Putamen (tissue), 1 donor: ENCODE measurements around the gene DESI1.
"Not testable (repeated sequence)": the region's sequence is repeated elsewhere in the genome, so short reads cannot be mapped to it uniquely, and the experiment has no call there.

Source experiments
- DNase-seq: peaks from one replicate; pipeline ENCODE4 v3.0.0-alpha.2; 2016; ENCODE audit warnings: low spot score

Gene DESI1

GRCh38 chr22:41620589-41621098, at the start of gene DESI1:
Gene DESI1 (minus strand): TSS chr22:41621043. CDS start chr22:41620839, 204 bp downstream.
- no peak for DNase-seq

DNA sequence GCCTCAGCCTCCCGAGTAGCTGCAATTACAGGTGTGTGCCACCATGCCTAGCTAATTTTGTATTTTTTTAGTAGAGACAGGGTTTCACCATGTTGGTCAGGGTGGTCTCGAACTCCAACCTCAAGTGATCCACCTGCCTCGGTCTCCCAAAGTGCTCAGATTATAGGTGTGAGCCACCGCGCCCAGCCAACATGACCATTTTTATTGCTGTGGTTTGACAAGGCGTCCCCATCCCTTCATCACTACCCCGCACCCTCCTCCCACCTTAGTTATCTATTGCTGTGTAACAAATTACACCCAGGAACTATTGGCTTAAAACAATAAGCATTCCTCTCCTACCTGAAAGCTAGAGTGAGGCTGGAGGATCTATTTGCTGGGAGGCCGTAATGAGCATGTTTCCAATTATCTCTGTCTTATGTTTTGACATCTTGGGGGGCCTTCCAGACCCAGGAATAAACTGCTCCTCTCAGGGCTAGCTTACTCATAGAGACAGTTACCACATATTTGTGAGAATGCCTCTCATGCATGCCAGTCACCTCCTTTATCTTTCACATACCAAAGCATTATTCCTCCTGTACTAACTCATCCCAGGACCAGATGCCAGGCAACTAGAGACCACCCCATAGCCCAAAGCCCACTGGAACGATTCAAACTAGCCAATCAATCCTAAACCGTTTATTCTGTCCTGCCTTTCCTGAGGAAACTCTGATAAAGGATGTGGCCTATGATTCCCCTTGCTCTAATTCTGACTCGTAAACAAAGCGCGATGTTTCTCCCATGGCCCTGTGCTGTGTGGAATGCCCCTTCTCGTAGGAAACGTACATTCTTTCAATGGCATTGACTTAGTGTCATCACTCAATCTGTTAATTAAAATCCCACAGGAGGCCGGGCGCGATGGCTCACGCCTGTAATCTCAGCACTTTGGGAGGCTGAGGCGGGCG, 48.4 kb upstream of the DESI1 start:
- DNase-seq = no peak

- no peak for DNase-seq
Observed at GRCh38 chr22:41664951-41665350, 44.1 kb upstream of the DESI1 start.

GRCh38 chr22:41664490-41664889, 43.6 kb upstream of the DESI1 start:
- no peak for DNase-seq

DNA sequence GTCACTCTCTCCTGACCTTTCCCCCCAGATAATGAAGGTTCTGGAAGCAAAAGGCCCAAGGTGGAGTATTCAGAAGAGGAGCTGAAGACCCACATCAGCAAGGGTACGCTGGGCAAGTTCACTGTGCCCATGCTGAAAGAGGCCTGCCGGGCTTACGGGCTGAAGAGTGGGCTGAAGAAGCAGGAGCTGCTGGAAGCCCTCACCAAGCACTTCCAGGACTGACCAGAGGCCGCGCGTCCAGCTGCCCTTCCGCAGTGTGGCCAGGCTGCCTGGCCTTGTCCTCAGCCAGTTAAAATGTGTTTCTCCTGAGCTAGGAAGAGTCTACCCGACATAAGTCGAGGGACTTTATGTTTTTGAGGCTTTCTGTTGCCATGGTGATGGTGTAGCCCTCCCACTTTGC, 42.8 kb upstream of the DESI1 start:
- not testable (repeated sequence) for DNase-seq

DNA sequence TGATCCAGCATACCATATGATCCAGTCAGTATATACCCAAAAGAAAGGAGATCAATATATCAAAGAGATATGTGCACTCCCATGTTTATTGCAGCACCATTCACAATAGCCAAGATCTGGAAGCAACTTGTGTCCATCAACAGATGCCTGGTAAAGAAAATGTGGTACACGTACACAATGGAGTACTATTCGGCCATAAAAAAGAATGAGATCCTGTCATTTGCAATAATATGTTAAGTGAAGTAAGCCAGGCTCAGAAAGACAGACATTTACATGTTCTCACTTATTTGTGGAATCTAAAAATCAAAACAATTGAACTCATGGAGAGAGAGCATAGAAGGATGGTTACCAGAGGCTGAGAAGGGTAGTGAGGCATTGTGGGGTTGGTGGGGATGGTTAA, 40.9 kb upstream of the DESI1 start:
- DNase-seq = no peak

DNA sequence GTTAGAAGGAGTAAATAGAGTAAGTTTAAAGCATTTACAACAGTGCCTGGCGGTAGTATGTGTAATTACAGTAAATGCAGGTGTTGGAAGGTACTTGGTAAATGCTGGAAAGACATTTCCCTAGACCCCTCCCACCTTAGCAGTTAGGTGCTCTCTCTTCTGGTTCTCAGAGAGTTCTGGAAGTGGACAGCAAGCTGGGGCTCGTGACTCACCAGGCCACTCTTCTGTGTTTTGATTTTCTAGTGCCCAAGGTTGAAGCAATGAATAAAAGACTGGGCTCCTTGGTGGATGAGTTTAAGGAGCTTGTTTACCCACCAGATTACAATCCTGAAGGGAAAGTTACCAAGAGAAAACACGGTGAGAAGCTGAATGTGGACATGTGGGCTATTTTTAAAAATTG, 40.2 kb upstream of the DESI1 start:
- DNase-seq = no peak

GRCh38 chr22:41660416-41660815, 39.6 kb upstream of the DESI1 start:
- no peak for DNase-seq

DNA sequence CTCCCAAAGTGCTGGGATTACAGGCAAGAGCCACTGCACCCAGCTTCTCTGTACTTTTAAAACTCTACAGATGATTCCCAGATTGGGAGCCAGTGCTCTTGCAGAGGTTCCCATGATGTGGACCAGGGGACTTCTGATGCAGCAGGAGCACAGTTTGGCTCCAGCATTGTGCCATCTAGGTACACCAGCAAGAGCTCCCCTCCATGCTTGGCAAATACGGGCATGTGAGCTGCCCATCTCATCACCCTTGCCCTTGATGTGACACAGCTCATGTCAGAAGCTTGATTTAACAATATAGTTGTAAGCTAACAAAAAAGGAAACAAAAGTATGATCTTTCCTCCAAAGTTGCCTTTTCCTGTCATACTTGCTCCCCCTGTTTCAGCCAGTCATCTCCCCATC, 39.1 kb upstream of the DESI1 start:
- no peak for DNase-seq

DNA sequence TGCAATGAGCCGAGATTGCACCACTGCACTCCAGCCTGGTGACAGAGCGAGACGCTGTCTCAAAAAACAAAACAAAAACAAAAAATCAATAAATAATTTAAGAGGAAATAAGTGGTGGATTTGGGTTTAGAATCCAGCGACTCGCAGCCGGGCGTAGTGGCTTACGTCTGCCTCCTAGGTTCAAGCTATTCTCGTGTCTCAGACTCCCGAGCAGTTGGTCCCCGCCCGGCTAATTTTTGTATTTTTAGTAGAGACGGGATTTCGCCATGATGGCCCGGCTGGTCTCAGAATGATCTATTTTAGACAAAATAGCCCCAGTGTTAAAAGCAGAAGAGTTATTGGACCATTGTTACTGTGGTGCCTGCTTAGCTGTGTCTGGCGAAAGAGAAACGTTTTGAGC, 38.0 kb upstream of the DESI1 start:
- no peak for DNase-seq

GRCh38 chr22:41657709-41658108, 36.9 kb upstream of the DESI1 start:
- DNase-seq = no peak

- DNase-seq = no peak
Observed at GRCh38 chr22:41656556-41656955, 35.7 kb upstream of the DESI1 start.

GRCh38 chr22:41654322-41654721, 33.5 kb upstream of the DESI1 start:
- no peak for DNase-seq

DNA sequence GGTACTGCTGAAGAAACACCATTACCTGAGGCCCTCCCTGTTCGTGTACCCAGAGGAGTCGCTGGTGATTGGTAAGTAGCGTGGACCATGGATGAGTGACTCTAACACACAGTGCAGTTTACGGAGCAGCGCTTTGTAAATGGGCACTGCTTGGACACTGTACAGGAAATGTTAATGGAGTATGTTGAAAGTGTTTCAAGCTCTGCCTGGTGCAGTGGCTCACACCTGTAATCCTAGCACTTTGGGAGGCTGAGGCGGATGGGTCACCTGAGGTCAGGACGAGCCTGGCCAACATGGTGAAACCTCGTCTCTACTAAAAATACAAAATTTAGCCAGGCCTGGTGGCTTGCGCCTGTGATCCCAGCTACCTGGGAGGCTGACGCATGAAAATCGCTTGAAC, 30.0 kb upstream of the DESI1 start:
- no peak for DNase-seq

- no peak for DNase-seq
Observed at GRCh38 chr22:41650229-41650628, 29.4 kb upstream of the DESI1 start.

DNA sequence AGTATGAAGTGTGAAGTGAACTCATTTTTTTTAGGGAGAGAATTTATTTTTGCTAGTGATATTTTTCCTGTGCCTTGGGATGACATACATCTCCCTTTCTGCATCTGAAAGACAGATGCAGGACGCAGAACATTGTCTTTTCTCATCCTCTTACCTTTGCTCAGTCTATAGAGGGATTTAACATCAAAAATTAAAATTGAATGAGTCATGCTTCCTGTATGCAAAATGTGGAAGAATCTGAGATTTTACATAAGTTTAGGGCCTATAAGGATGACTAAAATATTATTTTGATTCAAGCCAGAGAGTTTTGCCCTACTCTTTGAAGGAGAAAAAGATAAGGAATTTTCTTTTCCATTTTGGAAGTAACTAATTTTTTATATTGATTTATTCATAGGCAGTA, 27.6 kb upstream of the DESI1 start:
- DNase-seq = no peak

DNA sequence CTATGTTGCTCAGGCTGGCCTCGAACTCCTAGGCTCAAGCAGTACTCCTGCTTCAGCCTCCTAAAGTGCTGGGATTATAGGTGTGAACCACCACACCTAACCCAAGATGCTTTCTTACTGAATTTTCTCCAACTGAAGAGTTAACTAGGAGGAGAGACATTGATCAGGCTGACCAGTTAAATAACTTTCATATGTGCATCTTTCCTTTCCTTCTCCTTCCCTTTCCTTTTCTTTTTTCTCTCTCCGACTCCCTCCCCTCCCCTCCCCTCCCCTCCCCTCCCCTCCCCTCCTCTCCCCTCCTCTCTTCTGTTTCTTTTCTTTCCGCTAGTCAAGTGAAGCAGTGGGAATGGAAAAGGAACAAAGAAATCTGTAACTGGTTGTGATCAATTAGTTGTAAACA, 26.9 kb upstream of the DESI1 start:
- no peak for DNase-seq

GRCh38 chr22:41642331-41643110, 21.7 kb upstream of the DESI1 start:
- DNase-seq = no peak

- no peak for DNase-seq
Observed at GRCh38 chr22:41641854-41642253, 21.0 kb upstream of the DESI1 start.

DNA sequence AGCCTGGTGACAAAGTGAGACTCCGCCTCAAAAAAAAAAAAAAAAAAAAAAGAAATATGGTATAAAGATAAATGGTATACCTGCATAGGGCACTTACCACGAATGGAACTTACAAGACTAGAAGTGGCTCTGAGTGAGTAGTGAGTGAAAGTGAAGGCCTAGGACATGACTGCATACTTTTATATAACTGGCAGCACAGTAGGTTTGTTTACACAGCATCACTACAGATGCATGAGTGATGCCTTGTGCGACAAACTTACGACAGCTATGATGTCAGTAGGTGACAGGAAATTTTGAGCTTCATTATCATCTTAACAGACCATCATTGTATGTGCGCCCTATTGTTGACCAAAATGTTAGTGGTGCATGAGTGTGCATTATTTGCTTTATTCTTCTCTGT, 17.9 kb upstream of the DESI1 start:
- DNase-seq = no peak

GRCh38 chr22:41638124-41638523, 17.3 kb upstream of the DESI1 start:
- no peak for DNase-seq

DNA sequence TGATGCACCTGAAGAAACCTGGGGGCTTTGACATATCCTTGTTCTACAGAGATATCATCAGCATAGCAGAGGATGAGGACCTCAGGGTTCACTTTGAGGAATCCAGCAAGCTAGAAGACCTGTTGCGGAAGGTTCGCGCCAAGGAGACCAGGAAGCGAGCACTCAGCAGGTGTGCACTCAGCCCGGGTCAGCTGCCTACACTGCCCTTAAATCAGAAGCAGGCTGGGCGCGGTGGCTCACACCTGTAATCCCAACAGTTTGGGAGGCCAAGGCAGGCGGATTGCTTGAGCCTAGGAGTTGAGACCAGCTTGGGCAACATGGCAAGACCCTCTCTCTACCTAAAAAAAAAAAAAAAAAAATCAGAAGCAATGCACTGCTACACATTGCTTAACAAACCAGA, 16.8 kb upstream of the DESI1 start:
- DNase-seq = not testable (repeated sequence)

GRCh38 chr22:41636467-41636866, 15.6 kb upstream of the DESI1 start:
- DNase-seq = no peak
